GM12878 (cell line): ENCODE data around the gene EFCAB13. TPM values are rescaled to one million over a fixed set of nuclear protein-coding genes. Genes with fewer than 3 reads are reported as not detected.
A peak's percentile ranks its signal among the peaks of the same experiment; 100 is the strongest.

ENCODE experiments used
- BACH1 ChIP-seq: fragments of 450-650 bp; IDR thresholded peaks from 2 replicates; pipeline ENCODE4 v1.6.1; 2017; ENCODE audit warnings: mild to moderate bottlenecking, borderline replicate concordance
- CBX5 ChIP-seq: sonication (generic); IDR thresholded peaks from 2 replicates; pipeline ENCODE4 v1.6.1; 2016; ENCODE audit warnings: low read depth, moderate library complexity, mild to moderate bottlenecking, inconsistent platforms
- FOXM1 ChIP-seq: IDR thresholded peaks from 2 replicates; pipeline ENCODE4 v1.6.1; 2012; ENCODE audit warnings: low read depth, mild to moderate bottlenecking, inconsistent platforms, low read length, moderate library complexity
- GATAD2B ChIP-seq: fragments of 450-650 bp; conservative IDR thresholded peaks from 2 replicates; pipeline ENCODE4 v1.6.1; 2017; ENCODE audit warnings: low read depth, mild to moderate bottlenecking, moderate library complexity
- HDAC6 ChIP-seq: fragments of 200-600 bp; sonication (generic); IDR thresholded peaks from one replicate; pipeline ENCODE4 v1.8.0; 2017; ENCODE audit warnings: antibody characterized with exemption; ENCODE audit not compliant: unreplicated experiment
- IKZF1 ChIP-seq: fragments of 450-650 bp; conservative IDR thresholded peaks from 2 replicates; pipeline ENCODE4 v1.6.1; 2017; ENCODE audit warnings: antibody characterized with exemption, mild to moderate bottlenecking
- MEF2A ChIP-seq: IDR thresholded peaks from 2 replicates; pipeline ENCODE4 v1.6.1; 2011; ENCODE audit warnings: low read depth, mild to moderate bottlenecking, low read length, moderate library complexity; ENCODE audit not compliant: insufficient read depth
- SIN3A ChIP-seq: IDR thresholded peaks from 2 replicates; pipeline ENCODE4 v1.6.1; 2012; ENCODE audit warnings: low read depth, low read length, improper control_type of control experiment
- SMARCA5 ChIP-seq: fragments of 450-650 bp; IDR thresholded peaks from 2 replicates; pipeline ENCODE4 v1.6.1; 2017; ENCODE audit warnings: mild to moderate bottlenecking
- SRF ChIP-seq, 2 experiments: IDR thresholded peaks; 2 replicates each; pipeline ENCODE4 v1.6.1; 2011; ENCODE audit warnings: low read depth in 2 of 2, low read length in 2 of 2, mild to moderate bottlenecking in 1 of 2, moderate library complexity in 1 of 2
- STAT1 ChIP-seq: fragments of 450-650 bp; conservative IDR thresholded peaks from 2 replicates; pipeline ENCODE4 v1.6.1; 2014; ENCODE audit warnings: antibody characterized with exemption, mild to moderate bottlenecking
- TARDBP ChIP-seq: IDR thresholded peaks from 2 replicates; pipeline ENCODE4 v1.6.1; 2016; ENCODE audit warnings: borderline replicate concordance
- ZBED1 ChIP-seq: IDR thresholded peaks from 2 replicates; pipeline ENCODE4 v1.6.1; 2016; ENCODE audit warnings: borderline replicate concordance
- ZNF207 ChIP-seq: fragments of 450-650 bp; IDR thresholded peaks from 2 replicates; pipeline ENCODE4 v1.6.1; 2014; ENCODE audit warnings: antibody characterized with exemption, mild to moderate bottlenecking, borderline replicate concordance
- ZSCAN29 ChIP-seq: fragments of 450-650 bp; IDR thresholded peaks from 2 replicates; pipeline ENCODE4 v1.6.1; 2017; ENCODE audit warnings: mild to moderate bottlenecking, moderate library complexity
- polyA plus RNA-seq, 11 experiments: library from polyadenylated mRNA; depleted of rRNA in 4 of 11; unstranded in 6 of 11; stranded (reverse) in 5 of 11; fragments of >200 nt; fragmentation: Nextera tagmentation in 4 of 11; fragmentation: Illumina TruSeq in 1 of 11; extraction: Ambion mirVana in 4 of 11; extraction: Trizol in 1 of 11; gene quantifications; 1 replicate in 1 of 11; 2 replicates in 10 of 11; pipeline versions ENCODE4 v1.2.1 to v1.2.3, GENCODE V29; 2011 to 2016; ENCODE audit warnings: inconsistent platforms in 2 of 11, missing spikeins in 2 of 11, low read depth in 1 of 11
- total RNA-seq, 4 experiments: library from RNA; depleted of rRNA in 3 of 4; stranded (reverse); fragments of >200 nt in 3 of 4; fragmentation: Illumina TruSeq in 1 of 4; extraction: Trizol in 1 of 4; gene quantifications; 2 replicates each; pipeline versions ENCODE4 v1.2.1 to v1.2.3, GENCODE V29; 2013 to 2021
- TF ChIP-seq, protein P1 (sequence below): fragments of 450-650 bp; IDR thresholded peaks from 2 replicates; pipeline ENCODE4 v1.6.1; 2016; ENCODE audit warnings: mild to moderate bottlenecking
- TF ChIP-seq, protein P2 (sequence below), 3 experiments: IDR thresholded peaks in 2 of 3; conservative IDR thresholded peaks in 1 of 3; 2 replicates each; pipeline ENCODE4 v1.5.1; 2011; ENCODE audit warnings: low read depth in 3 of 3, low read length in 3 of 3, mild to moderate bottlenecking in 3 of 3, control low read depth in 2 of 3, moderate library complexity in 2 of 3, inconsistent platforms in 1 of 3, mixed read lengths in 1 of 3; ENCODE audit not compliant: control insufficient read depth in 2 of 3, insufficient read depth in 1 of 3; ENCODE audit errors: extremely low read depth in 1 of 3
- TF ChIP-seq, protein P3 (sequence below): fragments of 450-650 bp; IDR thresholded peaks from 2 replicates; pipeline ENCODE4 v1.6.1; 2016; ENCODE audit warnings: mild to moderate bottlenecking
- TF ChIP-seq, protein P4 (sequence below): IDR thresholded peaks from 2 replicates; pipeline ENCODE4 v1.6.1; 2011; ENCODE audit warnings: low read depth, low read length, improper control_type of control experiment, borderline replicate concordance
- TF ChIP-seq, protein P5 (sequence below): fragments of 450-650 bp; IDR thresholded peaks from 2 replicates; pipeline ENCODE4 v1.6.1; 2018; ENCODE audit warnings: borderline replicate concordance, mild to moderate bottlenecking; ENCODE audit not compliant: partially characterized antibody

EFCAB13 gene
- total and polyA plus RNA-seq, 10 of the 15 experiments (the other 5 are each of a cell fraction or from before 2014, with no cell fraction given), result 0.90 to 8.7 (median 5.0) TPM

DNA sequence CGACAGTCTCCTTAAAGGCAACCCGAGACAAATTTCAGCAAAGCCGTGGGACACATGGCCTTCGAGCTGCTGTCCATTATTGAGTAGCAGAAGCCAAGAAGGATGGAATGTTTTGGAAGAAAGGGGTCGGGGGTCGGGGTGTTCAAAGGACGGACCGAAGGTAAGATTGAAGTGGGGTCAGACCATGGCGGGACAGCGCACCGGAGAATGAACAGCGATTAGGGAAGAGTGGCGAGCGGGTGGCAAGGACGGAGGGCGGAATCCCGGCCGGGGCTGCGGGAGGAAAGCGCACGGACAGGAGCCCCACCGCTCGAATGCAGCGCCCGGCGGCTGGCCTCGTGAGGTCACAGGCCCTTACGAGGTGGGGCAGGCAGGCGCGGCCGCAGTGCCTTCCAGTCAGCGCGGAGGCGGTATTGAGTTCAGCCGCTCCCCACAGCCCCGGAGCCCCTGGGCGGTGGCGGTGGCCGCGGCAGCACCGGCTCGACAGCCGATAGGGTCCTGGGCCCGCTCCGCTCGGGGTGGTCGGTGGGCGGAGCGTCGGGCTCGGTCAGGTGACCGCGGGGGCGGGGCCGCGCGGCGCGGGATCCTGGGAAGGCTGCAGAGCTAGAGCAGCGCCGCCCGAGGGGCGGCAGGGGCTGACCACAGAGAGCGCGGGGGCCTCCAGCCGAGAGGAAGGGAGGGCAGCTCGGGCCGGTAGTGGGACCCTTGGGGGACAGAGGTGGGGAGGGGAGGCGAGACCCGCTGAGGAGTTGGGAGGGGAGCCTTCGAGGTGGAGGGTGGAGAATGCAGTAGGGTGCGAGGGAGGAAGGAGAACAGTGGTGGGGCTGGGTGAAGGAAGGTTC lies at the start of gene EFCAB13 (continued):
- TF ChIP-seq HDAC6 (peak; percentile 30), ZBED1 (0 out of 2 replicates have a peak, but pooled peaks have one; percentile 21), SRF (IDR thresholded peaks at IDR 0.05; ENCODE audit: low read depth in 2 of 2, low read length in 2 of 2) (peak in 1 of 2 experiments; percentile 63; a peak in 3 of 4 replicates), SIN3A (peak; percentile 66; the same call in 1 of the 2 replicates), TARDBP (no peak), ZNF207 (peak; percentile 79; the same call in 1 of the 2 replicates), CBX5 (0 out of 2 replicates have a peak, but pooled peaks have one; percentile 13), STAT1 (no peak), BACH1 (peak; percentile 81), ZSCAN29 (0 out of 2 replicates have a peak, but pooled peaks have one; percentile 38), MEF2A (0 out of 2 replicates have a peak, but pooled peaks have one; percentile 6), SMARCA5 (peak; percentile 60; the same call in 1 of the 2 replicates), IKZF1 (peak; percentile 69), FOXM1 (no peak), GATAD2B (peak; percentile 90)
- TF ChIP-seq, protein P1, sequence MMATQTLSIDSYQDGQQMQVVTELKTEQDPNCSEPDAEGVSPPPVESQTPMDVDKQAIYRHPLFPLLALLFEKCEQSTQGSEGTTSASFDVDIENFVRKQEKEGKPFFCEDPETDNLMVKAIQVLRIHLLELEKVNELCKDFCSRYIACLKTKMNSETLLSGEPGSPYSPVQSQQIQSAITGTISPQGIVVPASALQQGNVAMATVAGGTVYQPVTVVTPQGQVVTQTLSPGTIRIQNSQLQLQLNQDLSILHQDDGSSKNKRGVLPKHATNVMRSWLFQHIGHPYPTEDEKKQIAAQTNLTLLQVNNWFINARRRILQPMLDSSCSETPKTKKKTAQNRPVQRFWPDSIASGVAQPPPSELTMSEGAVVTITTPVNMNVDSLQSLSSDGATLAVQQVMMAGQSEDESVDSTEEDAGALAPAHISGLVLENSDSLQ, result 0 out of 2 replicates have a peak, but pooled peaks have one; percentile 28
- TF ChIP-seq, protein P2, sequence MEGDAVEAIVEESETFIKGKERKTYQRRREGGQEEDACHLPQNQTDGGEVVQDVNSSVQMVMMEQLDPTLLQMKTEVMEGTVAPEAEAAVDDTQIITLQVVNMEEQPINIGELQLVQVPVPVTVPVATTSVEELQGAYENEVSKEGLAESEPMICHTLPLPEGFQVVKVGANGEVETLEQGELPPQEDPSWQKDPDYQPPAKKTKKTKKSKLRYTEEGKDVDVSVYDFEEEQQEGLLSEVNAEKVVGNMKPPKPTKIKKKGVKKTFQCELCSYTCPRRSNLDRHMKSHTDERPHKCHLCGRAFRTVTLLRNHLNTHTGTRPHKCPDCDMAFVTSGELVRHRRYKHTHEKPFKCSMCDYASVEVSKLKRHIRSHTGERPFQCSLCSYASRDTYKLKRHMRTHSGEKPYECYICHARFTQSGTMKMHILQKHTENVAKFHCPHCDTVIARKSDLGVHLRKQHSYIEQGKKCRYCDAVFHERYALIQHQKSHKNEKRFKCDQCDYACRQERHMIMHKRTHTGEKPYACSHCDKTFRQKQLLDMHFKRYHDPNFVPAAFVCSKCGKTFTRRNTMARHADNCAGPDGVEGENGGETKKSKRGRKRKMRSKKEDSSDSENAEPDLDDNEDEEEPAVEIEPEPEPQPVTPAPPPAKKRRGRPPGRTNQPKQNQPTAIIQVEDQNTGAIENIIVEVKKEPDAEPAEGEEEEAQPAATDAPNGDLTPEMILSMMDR (IDR thresholded peaks at IDR 0.05 in 2 of 3, conservative IDR thresholded peaks at IDR 0.05 in 1 of 3; ENCODE audit: control insufficient read depth in 2 of 3, extremely low read depth in 1 of 3, insufficient read depth in 1 of 3, low read depth in 3 of 3, low read length in 3 of 3), result 0 out of 6 replicates have a peak, but pooled peaks of 1 of the 3 experiments have one; percentile 17
- TF ChIP-seq, protein P3, sequence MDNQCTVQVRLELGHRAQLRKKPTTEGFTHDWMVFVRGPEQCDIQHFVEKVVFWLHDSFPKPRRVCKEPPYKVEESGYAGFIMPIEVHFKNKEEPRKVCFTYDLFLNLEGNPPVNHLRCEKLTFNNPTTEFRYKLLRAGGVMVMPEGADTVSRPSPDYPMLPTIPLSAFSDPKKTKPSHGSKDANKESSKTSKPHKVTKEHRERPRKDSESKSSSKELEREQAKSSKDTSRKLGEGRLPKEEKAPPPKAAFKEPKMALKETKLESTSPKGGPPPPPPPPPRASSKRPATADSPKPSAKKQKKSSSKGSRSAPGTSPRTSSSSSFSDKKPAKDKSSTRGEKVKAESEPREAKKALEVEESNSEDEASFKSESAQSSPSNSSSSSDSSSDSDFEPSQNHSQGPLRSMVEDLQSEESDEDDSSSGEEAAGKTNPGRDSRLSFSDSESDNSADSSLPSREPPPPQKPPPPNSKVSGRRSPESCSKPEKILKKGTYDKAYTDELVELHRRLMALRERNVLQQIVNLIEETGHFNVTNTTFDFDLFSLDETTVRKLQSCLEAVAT, result 0 out of 2 replicates have a peak, but pooled peaks have one; percentile 54
- TF ChIP-seq, protein P4, sequence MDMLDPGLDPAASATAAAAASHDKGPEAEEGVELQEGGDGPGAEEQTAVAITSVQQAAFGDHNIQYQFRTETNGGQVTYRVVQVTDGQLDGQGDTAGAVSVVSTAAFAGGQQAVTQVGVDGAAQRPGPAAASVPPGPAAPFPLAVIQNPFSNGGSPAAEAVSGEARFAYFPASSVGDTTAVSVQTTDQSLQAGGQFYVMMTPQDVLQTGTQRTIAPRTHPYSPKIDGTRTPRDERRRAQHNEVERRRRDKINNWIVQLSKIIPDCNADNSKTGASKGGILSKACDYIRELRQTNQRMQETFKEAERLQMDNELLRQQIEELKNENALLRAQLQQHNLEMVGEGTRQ, result peak; percentile 56
- TF ChIP-seq, protein P5, sequence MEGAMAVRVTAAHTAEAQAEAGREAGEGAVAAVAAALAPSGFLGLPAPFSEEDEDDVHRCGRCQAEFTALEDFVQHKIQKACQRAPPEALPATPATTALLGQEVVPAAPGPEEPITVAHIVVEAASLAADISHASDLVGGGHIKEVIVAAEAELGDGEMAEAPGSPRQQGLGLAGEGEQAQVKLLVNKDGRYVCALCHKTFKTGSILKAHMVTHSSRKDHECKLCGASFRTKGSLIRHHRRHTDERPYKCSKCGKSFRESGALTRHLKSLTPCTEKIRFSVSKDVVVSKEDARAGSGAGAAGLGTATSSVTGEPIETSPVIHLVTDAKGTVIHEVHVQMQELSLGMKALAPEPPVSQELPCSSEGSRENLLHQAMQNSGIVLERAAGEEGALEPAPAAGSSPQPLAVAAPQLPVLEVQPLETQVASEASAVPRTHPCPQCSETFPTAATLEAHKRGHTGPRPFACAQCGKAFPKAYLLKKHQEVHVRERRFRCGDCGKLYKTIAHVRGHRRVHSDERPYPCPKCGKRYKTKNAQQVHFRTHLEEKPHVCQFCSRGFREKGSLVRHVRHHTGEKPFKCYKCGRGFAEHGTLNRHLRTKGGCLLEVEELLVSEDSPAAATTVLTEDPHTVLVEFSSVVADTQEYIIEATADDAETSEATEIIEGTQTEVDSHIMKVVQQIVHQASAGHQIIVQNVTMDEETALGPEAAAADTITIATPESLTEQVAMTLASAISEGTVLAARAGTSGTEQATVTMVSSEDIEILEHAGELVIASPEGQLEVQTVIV, result no peak
